Osteoblast (primary cell): ENCODE measurements around the gene CYP4F8. TPM values are rescaled to one million over a fixed set of nuclear protein-coding genes. Genes with fewer than 3 reads are reported as not detected.

Experiments used
- DNase-seq: peaks from one replicate; pipeline ENCODE4 v3.0.0; 2011; ENCODE audit warnings: low spot score, mixed read lengths; ENCODE audit not compliant: insufficient read length; ENCODE audit errors: missing footprints
- H2AFZ ChIP-seq: 2 replicates; pipeline ENCODE4 v1.6.0; 2011; ENCODE audit warnings: mild to moderate bottlenecking, low read length
- H3K27ac ChIP-seq: 2 replicates; pipeline ENCODE4 v1.5.1; 2011; ENCODE audit warnings: mild to moderate bottlenecking, low read depth, low read length, moderate library complexity
- H3K27me3 ChIP-seq: 2 replicates; pipeline ENCODE4 v1.6.0; 2012; ENCODE audit warnings: mild to moderate bottlenecking, control low read depth, inconsistent platforms, low read length, moderate library complexity; ENCODE audit not compliant: insufficient read depth
- H3K36me3 ChIP-seq: 2 replicates; pipeline ENCODE4 v1.5.1; 2011; ENCODE audit warnings: mild to moderate bottlenecking, low read length, control low read depth, moderate library complexity; ENCODE audit not compliant: insufficient read depth
- H3K4me1 ChIP-seq: 2 replicates; pipeline ENCODE4 v1.5.1; 2011; ENCODE audit warnings: mild to moderate bottlenecking, low read length, control low read depth, moderate library complexity; ENCODE audit not compliant: insufficient read depth
- H3K4me2 ChIP-seq: 2 replicates; pipeline ENCODE4 v1.6.0; 2011; ENCODE audit warnings: mild to moderate bottlenecking, low read length; ENCODE audit not compliant: insufficient read depth
- H3K4me3 ChIP-seq: fragments of 200-600 bp; sonication (generic); 3 replicates; pipeline ENCODE4 v1.5.1; 2012; ENCODE audit warnings: mild to moderate bottlenecking, low read length, inconsistent platforms; ENCODE audit not compliant: insufficient read depth
- H3K79me2 ChIP-seq: 2 replicates; pipeline ENCODE4 v1.6.0; 2012; ENCODE audit warnings: mild to moderate bottlenecking, low read length, control low read depth, inconsistent platforms; ENCODE audit not compliant: insufficient read depth
- H3K9me3 ChIP-seq: 2 replicates; pipeline ENCODE4 v1.5.1; 2011; ENCODE audit warnings: low read depth, low read length, control low read depth
- H4K20me1 ChIP-seq: 2 replicates; pipeline ENCODE4 v1.6.0; 2012; ENCODE audit warnings: mild to moderate bottlenecking, low read length, control low read depth; ENCODE audit not compliant: insufficient read depth
- total RNA-seq: library from RNA; depleted of rRNA; stranded (reverse); fragments of >200 nt; gene quantifications from 2 replicates; pipeline ENCODE4 v1.2.3, GENCODE V29; 2012
- TF ChIP-seq, protein P1 (sequence below): IDR thresholded peaks from 2 replicates; pipeline ENCODE4 v1.5.1; 2011; ENCODE audit warnings: mild to moderate bottlenecking, low read depth, low read length, moderate library complexity; ENCODE audit errors: extremely low read depth

The CYP4F8 gene
- total RNA-seq, 1 donor = not detected

- TF ChIP-seq, protein P1, sequence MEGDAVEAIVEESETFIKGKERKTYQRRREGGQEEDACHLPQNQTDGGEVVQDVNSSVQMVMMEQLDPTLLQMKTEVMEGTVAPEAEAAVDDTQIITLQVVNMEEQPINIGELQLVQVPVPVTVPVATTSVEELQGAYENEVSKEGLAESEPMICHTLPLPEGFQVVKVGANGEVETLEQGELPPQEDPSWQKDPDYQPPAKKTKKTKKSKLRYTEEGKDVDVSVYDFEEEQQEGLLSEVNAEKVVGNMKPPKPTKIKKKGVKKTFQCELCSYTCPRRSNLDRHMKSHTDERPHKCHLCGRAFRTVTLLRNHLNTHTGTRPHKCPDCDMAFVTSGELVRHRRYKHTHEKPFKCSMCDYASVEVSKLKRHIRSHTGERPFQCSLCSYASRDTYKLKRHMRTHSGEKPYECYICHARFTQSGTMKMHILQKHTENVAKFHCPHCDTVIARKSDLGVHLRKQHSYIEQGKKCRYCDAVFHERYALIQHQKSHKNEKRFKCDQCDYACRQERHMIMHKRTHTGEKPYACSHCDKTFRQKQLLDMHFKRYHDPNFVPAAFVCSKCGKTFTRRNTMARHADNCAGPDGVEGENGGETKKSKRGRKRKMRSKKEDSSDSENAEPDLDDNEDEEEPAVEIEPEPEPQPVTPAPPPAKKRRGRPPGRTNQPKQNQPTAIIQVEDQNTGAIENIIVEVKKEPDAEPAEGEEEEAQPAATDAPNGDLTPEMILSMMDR = no peak
- Histone ChIP-seq H3K27ac (no peak overlapping the region), H2AFZ (no peak overlapping the region), H3K36me3 (no peaks in the 10 kb centered on the region), H4K20me1 (no peaks in the 10 kb centered on the region), H3K4me2 (no peak overlapping the region), H3K4me1 (no peaks in the 10 kb centered on the region), H3K9me3 (no peaks in the 10 kb centered on the region), H3K4me3 (no peak overlapping the region), H3K27me3 (no peaks in the 10 kb centered on the region), H3K79me2 (no peaks in the 10 kb centered on the region)
- DNase-seq = no peak
Measured at GRCh38 chr19:15618321-15618720, 3.3 kb downstream of the CYP4F8 start.

GRCh38 chr19:15621801-15622200 lies 6.8 kb downstream of the CYP4F8 start:
- Histone ChIP-seq H3K9me3 (no peaks in the 10 kb centered on the region), H3K36me3 (no peaks in the 10 kb centered on the region), H3K79me2 (no peaks in the 10 kb centered on the region), H3K27me3 (no peaks in the 10 kb centered on the region), H3K27ac (no peak overlapping the region), H3K4me1 (no peaks in the 10 kb centered on the region), H2AFZ (no peak overlapping the region), H4K20me1 (no peaks in the 10 kb centered on the region), H3K4me2 (no peak overlapping the region), H3K4me3 (no peak overlapping the region)
- TF ChIP-seq, protein P1 = no peak
- DNase-seq = no peak

DNA sequence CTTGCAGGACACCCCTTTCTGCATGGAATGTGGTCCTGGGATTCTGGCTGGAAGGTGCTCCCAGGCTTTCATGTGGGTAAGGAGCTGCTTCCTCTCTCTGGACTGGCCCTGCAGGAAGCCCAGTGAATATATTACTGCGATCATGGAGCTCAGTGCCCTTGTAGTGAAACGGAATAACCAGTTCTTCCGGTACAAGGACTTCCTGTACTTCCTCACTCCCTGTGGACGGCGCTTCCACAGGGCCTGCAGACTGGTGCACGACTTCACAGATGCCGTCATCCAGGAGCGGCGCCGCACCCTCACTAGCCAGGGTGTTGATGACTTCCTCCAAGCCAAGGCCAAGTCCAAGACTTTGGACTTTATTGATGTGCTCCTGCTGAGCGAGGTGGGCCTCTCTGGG lies 8.0 kb downstream of the CYP4F8 start:
- no peaks in the 10 kb centered on the region for H3K36me3 ChIP-seq
- H3K79me2 ChIP-seq = no peaks in the 10 kb centered on the region
- no peak overlapping the region for H3K4me3 ChIP-seq
- H3K27me3 ChIP-seq = no peaks in the 10 kb centered on the region
- no peaks in the 10 kb centered on the region for H4K20me1 ChIP-seq
- TF ChIP-seq, protein P1 = no peak
- no peak overlapping the region for H3K4me2 ChIP-seq
- H3K4me1 ChIP-seq = no peaks in the 10 kb centered on the region
- H3K9me3 ChIP-seq = no peaks in the 10 kb centered on the region
- no peak overlapping the region for H3K27ac ChIP-seq
- H2AFZ ChIP-seq = no peak overlapping the region
- DNase-seq = no peak

DNA sequence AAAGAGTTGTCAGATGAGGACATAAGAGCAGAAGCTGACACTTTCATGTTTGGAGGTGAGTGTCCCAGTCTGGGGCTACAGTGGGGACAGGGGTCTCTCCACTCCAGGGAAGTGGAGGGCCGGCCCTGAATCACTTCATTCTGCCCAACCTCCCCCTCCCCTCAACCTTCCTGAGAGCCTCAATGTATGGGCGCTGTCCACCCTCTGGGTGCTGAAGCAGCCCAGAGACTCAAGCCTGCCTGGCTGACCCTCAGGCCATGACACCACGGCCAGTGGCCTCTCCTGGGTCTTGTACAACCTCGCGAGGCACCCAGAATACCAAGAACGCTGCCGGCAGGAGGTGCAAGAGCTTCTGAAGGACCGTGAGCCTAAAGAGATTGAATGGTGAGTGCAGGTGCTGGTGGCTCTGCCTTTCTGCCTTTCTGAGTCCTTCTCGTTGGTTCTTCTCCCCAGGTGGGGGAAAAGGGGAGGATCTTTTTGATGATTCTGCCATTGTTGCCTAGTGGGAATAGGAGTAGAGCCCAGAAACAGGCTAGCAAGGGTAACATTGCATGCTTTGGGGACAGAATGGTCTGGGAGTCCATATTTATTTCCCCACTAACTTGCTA lies 8.8 kb downstream of the CYP4F8 start:
- no peaks in the 10 kb centered on the region for H3K4me1 ChIP-seq
- no peaks in the 10 kb centered on the region for H3K9me3 ChIP-seq
- no peak overlapping the region for H3K4me2 ChIP-seq
- H3K79me2 ChIP-seq = no peaks in the 10 kb centered on the region
- no peak overlapping the region for H3K27ac ChIP-seq
- no peaks in the 10 kb centered on the region for H3K27me3 ChIP-seq
- TF ChIP-seq, protein P1 = no peak
- H2AFZ ChIP-seq = no peak overlapping the region
- H3K4me3 ChIP-seq = no peak overlapping the region
- no peaks in the 10 kb centered on the region for H4K20me1 ChIP-seq
- DNase-seq = no peak
- no peaks in the 10 kb centered on the region for H3K36me3 ChIP-seq
